ENCODE measurements around the gene FUT7. TPM values are rescaled to one million over a fixed set of nuclear protein-coding genes. Genes with fewer than 3 reads are reported as not detected.

The FUT7 gene
- total and polyA plus RNA-seq, 2 of the 8 experiments (the other 6 are each of a cell fraction or from before 2014, with no cell fraction given), result not detected

GRCh38 chr9:137021568-137021978 lies 10.3 kb downstream of the FUT7 start:
- H3K27ac ChIP-seq (ENCODE audit: low read depth, low read length), result no peak overlapping the region
- no peak overlapping the region for H2AK5ac ChIP-seq (ENCODE audit: low read depth, low read length)
- H3K27me3 ChIP-seq (replicated peaks in 1 of 4; ENCODE audit: control insufficient read depth in 3 of 4, extremely low read depth in 1 of 4, insufficient read depth in 3 of 4, low read length in 3 of 4), result peaks cover 0 to 4% (median 1%) of the 10 kb centered on the region in 4 experiments; a peak in 3 of 7 replicates
- no peak for FAIRE-seq
- H2BK20ac ChIP-seq (ENCODE audit: low read length), result no peak overlapping the region
- H2AFZ ChIP-seq (ENCODE audit: low read length), result no peak overlapping the region
- no peak overlapping the region for H3K4me3 ChIP-seq (ENCODE audit: extremely low read depth in 1 of 4, insufficient read depth in 2 of 4, low read depth in 3 of 4, low read length in 4 of 4)
- H3K36me3 ChIP-seq (ENCODE audit: control insufficient read depth in 2 of 4, insufficient read depth in 4 of 4, low read length in 3 of 4), result peaks cover 0 to 4% (median 0%) of the 10 kb centered on the region in 4 experiments; a peak in 1 of 8 replicates
- no peak overlapping the region for H3K4ac ChIP-seq (replicated peaks; ENCODE audit: insufficient read length, low read depth, low read length)
- H2BK5ac ChIP-seq (ENCODE audit: low read depth, low read length), result no peak overlapping the region
- DNase-seq (ENCODE audit: low read depth in 1 of 2, low spot score in 2 of 2), result no peak
- no peak overlapping the region for H3K56ac ChIP-seq (replicated peaks; ENCODE audit: insufficient read length, low read depth, low read length)
- H3K4me1 ChIP-seq (replicated peaks in 1 of 4; ENCODE audit: control insufficient read depth in 3 of 4, insufficient read depth in 4 of 4, low read length in 3 of 4), result peaks cover 0 to 9% (median 3%) of the 10 kb centered on the region in 4 experiments; a peak in 3 of 7 replicates
- no peaks in the 10 kb centered on the region for H3K23me2 ChIP-seq (ENCODE audit: low read depth, low read length)
- H3K18ac ChIP-seq (ENCODE audit: extremely low read depth, low read length), result no peak overlapping the region
- H4K91ac ChIP-seq (replicated peaks; ENCODE audit: insufficient read length, low read length), result no peak overlapping the region
- no peak overlapping the region for H4K5ac ChIP-seq (ENCODE audit: insufficient read length, low read depth, low read length)
- no peaks in the 10 kb centered on the region for H3K79me2 ChIP-seq (ENCODE audit: control insufficient read depth in 1 of 2, insufficient read depth in 2 of 2, low read length in 2 of 2)
- 88% methylated on average over 6 of the region's 6 CpGs; no CpG with 5 or more reads in 1 of the 2 experiments for WGBS, 2 experiments (ENCODE audit: extremely low coverage in 1 of 2, insufficient coverage in 1 of 2, insufficient read length in 1 of 2, insufficient replicate concordance in 2 of 2, low coverage in 1 of 2, low lambda C conversion rate in 2 of 2, missing lambda C conversion rate in 1 of 2)
- H2BK15ac ChIP-seq (ENCODE audit: low read length), result no peak overlapping the region
- no peak overlapping the region for H3K9ac ChIP-seq (replicated peaks in 1 of 4; ENCODE audit: extremely low read depth in 1 of 4, low read depth in 3 of 4, low read length in 3 of 4)
- POLR2A ChIA-PET (ENCODE audit: partially characterized antibody), result no interaction called here
- peaks cover 0 to 7% of the 10 kb centered on the region in 2 experiments; a peak in 1 of 4 replicates for H3K9me3 ChIP-seq (ENCODE audit: insufficient read depth in 2 of 2, low read depth in 1 of 2, low read length in 1 of 2)
- peak overlapping the region; percentile 51; the same call in 1 of the 2 replicates for H4K8ac ChIP-seq (ENCODE audit: extremely low read depth, insufficient read depth, low read length)
- H3K14ac ChIP-seq (ENCODE audit: insufficient read length), result no peak overlapping the region
- H3K23ac ChIP-seq (ENCODE audit: insufficient read length), result no peak overlapping the region
- CTCF ChIA-PET (ENCODE audit: partially characterized antibody), result interaction anchor here (0.8 to 7.2 kb wide), 17 partner anchors 9 to 76 kb away, joined by 3 to 54 read pairs (median 4); partner anchors contain the start of genes ABCA2, FUT7 and LCNL1
- no peak overlapping the region for H2BK12ac ChIP-seq (ENCODE audit: low read depth, low read length)
- H3K79me1 ChIP-seq (ENCODE audit: low read depth, low read length), result no peaks in the 10 kb centered on the region
- no peak overlapping the region for H3K4me2 ChIP-seq (ENCODE audit: insufficient read depth in 1 of 2, low read depth in 2 of 2, low read length in 2 of 2)
- peaks cover 0 to 8% of the 10 kb centered on the region in 2 experiments for H4K20me1 ChIP-seq (replicated peaks in 1 of 2; ENCODE audit: control insufficient read depth in 1 of 2, insufficient read depth in 2 of 2, low read length in 2 of 2)
- no peak overlapping the region for H2BK120ac ChIP-seq (replicated peaks; ENCODE audit: low read depth, low read length)
- no peak for TF ChIP-seq ZNF274 (IDR thresholded peaks at IDR 0.05; ENCODE audit: borderline replicate concordance, extremely low read depth, low read length)
- no peak for TF ChIP-seq BCL11A (IDR thresholded peaks at IDR 0.05; ENCODE audit: low read depth in 2 of 2, low read length in 2 of 2)
- TF ChIP-seq, protein P1, sequence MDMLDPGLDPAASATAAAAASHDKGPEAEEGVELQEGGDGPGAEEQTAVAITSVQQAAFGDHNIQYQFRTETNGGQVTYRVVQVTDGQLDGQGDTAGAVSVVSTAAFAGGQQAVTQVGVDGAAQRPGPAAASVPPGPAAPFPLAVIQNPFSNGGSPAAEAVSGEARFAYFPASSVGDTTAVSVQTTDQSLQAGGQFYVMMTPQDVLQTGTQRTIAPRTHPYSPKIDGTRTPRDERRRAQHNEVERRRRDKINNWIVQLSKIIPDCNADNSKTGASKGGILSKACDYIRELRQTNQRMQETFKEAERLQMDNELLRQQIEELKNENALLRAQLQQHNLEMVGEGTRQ (IDR thresholded peaks at IDR 0.05; ENCODE audit: low read length), result no peak
- no peak for TF ChIP-seq HDAC2 (IDR thresholded peaks at IDR 0.05; ENCODE audit: borderline replicate concordance in 1 of 2, low read depth in 2 of 2, low read length in 2 of 2)
- no peak for TF ChIP-seq CREB1 (IDR thresholded peaks at IDR 0.05)
- no peak for TF ChIP-seq SIRT6 (IDR thresholded peaks at IDR 0.05; ENCODE audit: low read length)
- no peak for TF ChIP-seq CHD1 (IDR thresholded peaks at IDR 0.05; ENCODE audit: low read depth, low read length)
